Measurements from ENCODE around the gene H6PD.

The H6PD gene

DNA sequence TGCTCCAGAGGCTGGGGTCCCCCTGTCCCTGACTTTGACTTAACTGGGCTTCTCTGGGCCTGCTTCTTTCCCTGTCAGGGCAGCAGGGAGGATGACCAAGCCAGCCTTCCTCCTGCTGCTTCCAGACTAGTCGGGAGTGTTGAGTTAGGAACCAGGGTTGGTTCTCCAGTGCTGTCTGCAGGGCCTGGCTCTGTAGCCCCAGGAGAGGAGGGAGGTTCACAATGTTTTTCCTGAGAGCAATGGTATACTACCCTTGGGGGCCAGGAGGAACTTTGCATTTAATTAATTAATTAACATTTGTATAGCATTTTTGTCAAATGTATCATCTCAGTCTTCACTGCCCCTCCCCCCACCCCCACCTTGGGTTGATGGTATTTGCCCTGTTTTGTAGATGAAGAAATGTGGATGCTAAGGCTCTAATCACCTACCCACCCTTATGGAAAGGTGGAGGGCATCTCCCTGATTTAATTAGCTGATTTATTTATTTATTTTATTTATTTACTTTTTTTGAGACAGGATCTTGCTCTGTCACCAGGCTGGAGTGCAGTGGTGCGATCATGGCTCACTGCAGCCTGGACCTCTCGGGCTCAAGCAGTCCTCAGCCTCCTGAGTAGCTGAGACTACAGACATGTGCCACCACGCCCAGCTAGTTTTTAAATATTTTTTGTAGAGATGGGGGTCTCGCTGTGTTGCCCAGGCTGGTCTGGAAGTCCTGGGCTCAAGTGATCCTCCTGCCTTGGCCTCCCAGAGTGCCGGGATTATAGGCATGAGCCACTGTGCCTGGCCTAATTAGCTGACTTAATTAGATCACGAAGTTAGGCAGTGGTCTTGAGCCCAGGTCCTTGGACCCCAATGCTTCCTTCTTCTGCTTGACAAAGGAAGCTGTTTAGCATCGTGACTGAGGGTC lies 6.6 kb downstream of the H6PD start:
- TF ChIP-seq, protein P1, sequence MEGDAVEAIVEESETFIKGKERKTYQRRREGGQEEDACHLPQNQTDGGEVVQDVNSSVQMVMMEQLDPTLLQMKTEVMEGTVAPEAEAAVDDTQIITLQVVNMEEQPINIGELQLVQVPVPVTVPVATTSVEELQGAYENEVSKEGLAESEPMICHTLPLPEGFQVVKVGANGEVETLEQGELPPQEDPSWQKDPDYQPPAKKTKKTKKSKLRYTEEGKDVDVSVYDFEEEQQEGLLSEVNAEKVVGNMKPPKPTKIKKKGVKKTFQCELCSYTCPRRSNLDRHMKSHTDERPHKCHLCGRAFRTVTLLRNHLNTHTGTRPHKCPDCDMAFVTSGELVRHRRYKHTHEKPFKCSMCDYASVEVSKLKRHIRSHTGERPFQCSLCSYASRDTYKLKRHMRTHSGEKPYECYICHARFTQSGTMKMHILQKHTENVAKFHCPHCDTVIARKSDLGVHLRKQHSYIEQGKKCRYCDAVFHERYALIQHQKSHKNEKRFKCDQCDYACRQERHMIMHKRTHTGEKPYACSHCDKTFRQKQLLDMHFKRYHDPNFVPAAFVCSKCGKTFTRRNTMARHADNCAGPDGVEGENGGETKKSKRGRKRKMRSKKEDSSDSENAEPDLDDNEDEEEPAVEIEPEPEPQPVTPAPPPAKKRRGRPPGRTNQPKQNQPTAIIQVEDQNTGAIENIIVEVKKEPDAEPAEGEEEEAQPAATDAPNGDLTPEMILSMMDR (IDR thresholded peaks at IDR 0.05; ENCODE audit: borderline replicate concordance, insufficient read depth, low read depth, low read length): no peak
- H3K4me3 ChIP-seq (ENCODE audit: low read depth, low read length): no peak overlapping the region

DNA sequence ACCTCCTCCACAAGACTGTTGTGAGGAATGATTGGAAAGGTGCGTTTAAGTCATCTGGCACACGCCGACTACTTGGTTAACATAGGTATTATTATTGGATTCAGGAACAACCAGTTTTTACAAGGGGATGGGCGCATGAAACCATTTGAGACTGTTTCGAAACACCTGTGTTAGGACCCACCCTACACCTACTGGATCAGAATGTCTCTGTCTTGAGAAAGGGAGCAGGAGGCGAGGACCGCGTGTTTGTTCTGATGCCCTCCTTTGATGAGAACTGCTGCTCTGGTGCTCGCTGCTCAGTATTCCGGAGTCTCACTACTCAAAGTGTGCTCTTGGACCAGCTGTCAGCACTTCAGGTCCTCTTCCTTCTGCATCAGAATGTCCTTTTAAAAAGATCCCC lies 7.3 kb downstream of the H6PD start:
- no peak overlapping the region for H3K4me3 ChIP-seq (ENCODE audit: low read depth, low read length)
- TF ChIP-seq, protein P1 (IDR thresholded peaks at IDR 0.05; ENCODE audit: borderline replicate concordance, insufficient read depth, low read depth, low read length): no peak

DNA sequence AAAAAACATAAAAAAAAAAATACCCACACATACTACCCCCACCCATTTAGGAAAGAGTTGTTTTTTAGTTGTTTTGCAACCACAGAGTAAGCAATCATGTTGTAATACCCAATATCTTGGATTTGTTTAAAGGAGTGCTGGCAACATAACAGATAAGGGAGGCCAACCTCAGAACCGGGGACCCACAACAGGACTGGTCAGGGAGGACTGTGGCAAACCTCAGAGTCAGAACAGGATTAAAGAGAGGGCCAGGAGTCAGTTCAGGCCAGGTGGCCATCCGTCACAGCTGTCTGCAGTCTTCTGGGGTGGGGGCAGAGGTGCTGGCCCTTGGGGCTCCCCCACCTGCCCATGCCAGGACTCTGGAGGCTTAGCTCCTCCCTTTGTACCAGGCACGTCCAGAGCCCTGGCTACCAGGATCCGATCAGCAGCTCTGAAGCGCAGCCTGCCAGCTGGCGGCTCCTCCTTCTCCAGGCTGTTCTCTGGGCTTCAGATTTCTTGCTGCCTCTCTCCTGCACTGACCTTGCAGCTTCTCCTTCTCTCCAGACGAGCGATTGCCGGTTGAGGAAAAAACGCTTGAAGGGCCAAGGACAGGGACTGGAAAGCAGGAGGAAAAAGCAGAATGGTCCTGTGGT lies 7.9 kb downstream of the H6PD start:
- TF ChIP-seq, protein P1 (IDR thresholded peaks at IDR 0.05; ENCODE audit: borderline replicate concordance, insufficient read depth, low read depth, low read length): no peak

DNA sequence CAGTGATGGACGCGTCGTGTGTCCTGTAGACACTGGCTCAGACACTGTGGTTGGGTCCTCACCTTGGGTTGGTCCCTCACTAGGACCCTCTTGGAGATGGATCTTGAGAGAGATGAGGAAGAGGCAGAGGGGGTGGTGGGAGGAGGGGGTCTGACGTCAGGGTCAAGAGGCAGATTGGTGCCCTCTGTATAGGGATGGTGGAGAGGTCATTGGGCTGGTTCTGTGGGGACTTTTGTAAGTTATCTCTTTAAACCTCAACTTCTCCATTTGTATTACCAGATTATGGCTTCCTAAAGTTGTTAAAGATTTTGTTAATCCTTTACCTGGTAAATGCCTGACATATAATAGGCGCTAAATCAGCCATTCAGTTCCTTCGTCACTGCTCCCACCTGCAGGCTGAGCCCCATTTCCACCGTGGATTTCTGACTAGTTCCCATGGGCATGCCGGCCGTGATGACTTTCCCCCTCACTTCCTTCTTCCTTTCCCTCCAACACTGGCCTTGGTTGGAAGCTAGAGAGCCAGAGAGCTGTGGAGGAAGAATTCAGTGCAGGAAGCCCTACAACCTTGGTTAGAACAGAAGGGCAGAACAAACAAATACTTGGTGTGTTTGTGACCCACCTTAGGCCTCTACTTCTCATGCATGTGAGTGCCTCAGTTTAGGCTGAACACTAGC lies 8.6 kb downstream of the H6PD start:
- TF ChIP-seq, protein P1 (IDR thresholded peaks at IDR 0.05; ENCODE audit: borderline replicate concordance, insufficient read depth, low read depth, low read length): no peak

More for the DNA sequence above, 7.9 kb downstream of the H6PD start:
- H3K4me3 ChIP-seq (ENCODE audit: low read depth, low read length): no peak overlapping the region

DNA sequence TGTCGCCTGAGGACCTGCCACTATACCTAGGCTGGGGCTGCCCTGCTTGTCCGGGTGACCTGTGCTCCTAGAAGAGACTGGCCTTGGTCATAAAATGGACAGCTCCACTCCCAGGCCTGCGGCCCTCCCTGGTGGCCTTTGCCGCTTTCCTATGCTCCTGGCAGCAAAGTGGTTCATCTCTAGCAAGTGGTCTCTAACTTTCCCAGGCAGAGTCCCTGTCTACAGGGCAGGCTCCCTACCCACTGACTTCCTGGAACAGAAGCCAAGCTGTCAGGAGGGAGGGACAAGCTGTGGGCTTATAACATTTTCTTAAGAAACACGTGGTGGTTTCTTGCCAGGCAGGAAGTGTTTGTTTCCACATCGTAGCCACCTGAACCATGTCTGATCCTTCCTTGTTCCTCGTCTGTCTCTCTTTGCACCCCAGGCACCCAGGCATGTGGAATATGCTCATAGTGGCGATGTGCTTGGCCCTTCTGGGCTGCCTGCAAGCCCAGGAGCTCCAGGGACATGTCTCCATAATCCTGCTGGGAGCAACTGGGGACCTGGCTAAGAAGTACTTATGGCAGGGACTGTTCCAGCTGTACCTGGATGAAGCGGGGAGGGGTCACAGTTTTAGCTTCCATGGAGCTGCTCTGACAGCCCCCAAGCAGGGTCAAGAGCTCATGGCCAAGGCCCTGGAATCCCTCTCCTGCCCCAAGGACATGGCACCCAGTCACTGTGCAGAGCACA lies 10.1 kb downstream of the H6PD start:
- TF ChIP-seq, protein P1 (IDR thresholded peaks at IDR 0.05; ENCODE audit: borderline replicate concordance, insufficient read depth, low read depth, low read length): no peak
- H3K4me3 ChIP-seq (ENCODE audit: low read depth, low read length): no peak overlapping the region

More for the DNA sequence above, 8.6 kb downstream of the H6PD start:
- H3K4me3 ChIP-seq (ENCODE audit: low read depth, low read length): no peak overlapping the region

DNA sequence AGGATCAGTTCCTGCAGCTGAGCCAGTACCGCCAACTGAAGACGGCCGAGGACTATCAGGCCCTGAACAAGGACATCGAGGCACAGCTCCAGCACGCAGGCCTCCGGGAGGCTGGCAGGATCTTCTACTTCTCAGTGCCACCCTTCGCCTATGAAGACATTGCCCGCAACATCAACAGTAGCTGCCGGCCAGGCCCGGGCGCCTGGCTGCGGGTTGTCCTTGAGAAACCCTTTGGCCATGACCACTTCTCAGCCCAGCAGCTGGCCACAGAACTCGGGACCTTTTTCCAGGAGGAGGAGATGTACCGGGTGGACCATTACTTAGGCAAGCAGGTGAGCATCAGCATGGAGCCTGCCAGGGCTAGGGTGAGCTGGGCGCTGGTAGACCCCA lies 10.7 kb downstream of the H6PD start:
- no peak overlapping the region for H3K4me3 ChIP-seq (ENCODE audit: low read depth, low read length)
- TF ChIP-seq, protein P1 (IDR thresholded peaks at IDR 0.05; ENCODE audit: borderline replicate concordance, insufficient read depth, low read depth, low read length): no peak
